ENCODE measurements around the gene MAP4K1. TPM values are rescaled to one million over a fixed set of nuclear protein-coding genes. Genes with fewer than 3 reads are reported as not detected.

The MAP4K1 gene
- total and polyA plus RNA-seq, 2 of the 13 experiments (the other 11 are each of a cell fraction or from before 2014, with no cell fraction given) = 0.24 to 0.89 TPM

DNA sequence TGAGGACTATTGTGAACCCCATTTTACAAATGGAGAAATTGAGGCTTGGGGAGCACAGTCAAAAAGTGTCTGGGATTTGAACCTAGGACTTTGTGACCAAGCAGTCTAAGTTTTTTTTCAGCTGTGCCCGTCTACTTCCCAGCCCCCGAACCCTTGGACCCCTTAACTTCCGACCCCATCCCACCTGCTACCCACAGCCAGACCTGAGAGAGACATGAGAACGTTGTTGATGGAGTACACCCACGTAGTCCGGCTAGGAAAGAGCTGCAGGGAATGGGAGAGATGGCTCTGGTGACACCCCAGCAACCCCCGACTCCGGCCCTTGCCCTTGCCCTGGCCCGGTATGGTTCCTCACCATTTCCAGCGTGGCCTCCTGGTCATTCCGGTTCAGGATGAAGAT lies 18.0 kb downstream of the MAP4K1 start (continued):
- TF ChIP-seq ZC3H4 (CRISPR knock-in tag; IDR thresholded peaks at IDR 0.05; ENCODE audit: borderline replicate concordance) = no peak
- TF ChIP-seq, protein P1, sequence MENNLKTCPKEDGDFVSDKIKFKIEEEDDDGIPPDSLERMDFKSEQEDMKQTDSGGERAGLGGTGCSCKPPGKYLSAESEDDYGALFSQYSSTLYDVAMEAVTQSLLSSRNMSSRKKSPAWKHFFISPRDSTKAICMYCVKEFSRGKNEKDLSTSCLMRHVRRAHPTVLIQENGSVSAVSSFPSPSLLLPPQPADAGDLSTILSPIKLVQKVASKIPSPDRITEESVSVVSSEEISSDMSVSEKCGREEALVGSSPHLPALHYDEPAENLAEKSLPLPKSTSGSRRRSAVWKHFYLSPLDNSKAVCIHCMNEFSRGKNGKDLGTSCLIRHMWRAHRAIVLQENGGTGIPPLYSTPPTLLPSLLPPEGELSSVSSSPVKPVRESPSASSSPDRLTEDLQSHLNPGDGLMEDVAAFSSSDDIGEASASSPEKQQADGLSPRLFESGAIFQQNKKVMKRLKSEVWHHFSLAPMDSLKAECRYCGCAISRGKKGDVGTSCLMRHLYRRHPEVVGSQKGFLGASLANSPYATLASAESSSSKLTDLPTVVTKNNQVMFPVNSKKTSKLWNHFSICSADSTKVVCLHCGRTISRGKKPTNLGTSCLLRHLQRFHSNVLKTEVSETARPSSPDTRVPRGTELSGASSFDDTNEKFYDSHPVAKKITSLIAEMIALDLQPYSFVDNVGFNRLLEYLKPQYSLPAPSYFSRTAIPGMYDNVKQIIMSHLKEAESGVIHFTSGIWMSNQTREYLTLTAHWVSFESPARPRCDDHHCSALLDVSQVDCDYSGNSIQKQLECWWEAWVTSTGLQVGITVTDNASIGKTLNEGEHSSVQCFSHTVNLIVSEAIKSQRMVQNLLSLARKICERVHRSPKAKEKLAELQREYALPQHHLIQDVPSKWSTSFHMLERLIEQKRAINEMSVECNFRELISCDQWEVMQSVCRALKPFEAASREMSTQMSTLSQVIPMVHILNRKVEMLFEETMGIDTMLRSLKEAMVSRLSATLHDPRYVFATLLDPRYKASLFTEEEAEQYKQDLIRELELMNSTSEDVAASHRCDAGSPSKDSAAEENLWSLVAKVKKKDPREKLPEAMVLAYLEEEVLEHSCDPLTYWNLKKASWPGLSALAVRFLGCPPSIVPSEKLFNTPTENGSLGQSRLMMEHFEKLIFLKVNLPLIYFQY (CRISPR knock-in tag; IDR thresholded peaks at IDR 0.05; ENCODE audit: borderline replicate concordance) = no peak
- TF ChIP-seq, protein P2, sequence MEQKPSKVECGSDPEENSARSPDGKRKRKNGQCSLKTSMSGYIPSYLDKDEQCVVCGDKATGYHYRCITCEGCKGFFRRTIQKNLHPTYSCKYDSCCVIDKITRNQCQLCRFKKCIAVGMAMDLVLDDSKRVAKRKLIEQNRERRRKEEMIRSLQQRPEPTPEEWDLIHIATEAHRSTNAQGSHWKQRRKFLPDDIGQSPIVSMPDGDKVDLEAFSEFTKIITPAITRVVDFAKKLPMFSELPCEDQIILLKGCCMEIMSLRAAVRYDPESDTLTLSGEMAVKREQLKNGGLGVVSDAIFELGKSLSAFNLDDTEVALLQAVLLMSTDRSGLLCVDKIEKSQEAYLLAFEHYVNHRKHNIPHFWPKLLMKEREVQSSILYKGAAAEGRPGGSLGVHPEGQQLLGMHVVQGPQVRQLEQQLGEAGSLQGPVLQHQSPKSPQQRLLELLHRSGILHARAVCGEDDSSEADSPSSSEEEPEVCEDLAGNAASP (CRISPR knock-in tag; IDR thresholded peaks at IDR 0.05; ENCODE audit: borderline replicate concordance) = no peak
- TF ChIP-seq ONECUT2 (CRISPR knock-in tag; IDR thresholded peaks at IDR 0.05) = no peak
- TF ChIP-seq, protein P3, sequence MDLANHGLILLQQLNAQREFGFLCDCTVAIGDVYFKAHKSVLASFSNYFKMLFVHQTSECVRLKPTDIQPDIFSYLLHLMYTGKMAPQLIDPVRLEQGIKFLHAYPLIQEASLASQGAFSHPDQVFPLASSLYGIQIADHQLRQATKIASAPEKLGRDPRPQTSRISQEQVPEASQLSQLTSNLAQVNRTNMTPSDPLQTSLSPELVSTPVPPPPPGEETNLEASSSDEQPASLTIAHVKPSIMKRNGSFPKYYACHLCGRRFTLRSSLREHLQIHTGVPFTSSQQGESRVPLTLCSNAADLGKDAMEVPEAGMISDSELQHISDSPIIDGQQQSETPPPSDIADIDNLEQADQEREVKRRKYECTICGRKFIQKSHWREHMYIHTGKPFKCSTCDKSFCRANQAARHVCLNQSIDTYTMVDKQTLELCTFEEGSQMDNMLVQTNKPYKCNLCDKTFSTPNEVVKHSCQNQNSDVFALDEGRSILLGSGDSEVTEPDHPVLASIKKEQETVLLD (CRISPR knock-in tag; IDR thresholded peaks at IDR 0.05; ENCODE audit: low read depth) = no peak
- TF ChIP-seq GABPB1 (CRISPR knock-in tag; IDR thresholded peaks at IDR 0.05) = no peak
- TF ChIP-seq RFX1 (IDR thresholded peaks at IDR 0.05) = no peak
- TF ChIP-seq ZNF670 (CRISPR knock-in tag; IDR thresholded peaks at IDR 0.05; ENCODE audit: borderline replicate concordance) = no peak

All from HepG2 (cell line).